T-cell (primary cell): Measurements from ENCODE around the gene DBP. TPM values are rescaled to one million over a fixed set of nuclear protein-coding genes. Genes with fewer than 3 reads are reported as not detected.

Experiments
- ATAC-seq, 4 experiments: fragments of 200-7000 bp in 3 of 4; fragments of 150-1000 bp in 1 of 4; cut with Tn5 transposase; replicated peaks in 1 of 4; 1 replicate in 3 of 4; 2 replicates in 1 of 4; pipeline ENCODE4 v1.10.0; 2021; ENCODE audit warnings: moderate library complexity in 3 of 4, mild to moderate bottlenecking in 2 of 4, moderate number of reproducible peaks in 1 of 4
- CTCF ChIA-PET, 2 donors: fragments of 300-600 bp; sonication (Branson Sonifier 250); formaldehyde crosslinking; loops; one replicate each; lab custom pipeline; 2022; ENCODE audit warnings: antibody characterized with exemption in 2 of 2; lab: Charles Lee
- POLR2A ChIA-PET, 2 donors: fragments of 300-600 bp; sonication (Branson Sonifier 250); formaldehyde crosslinking; loops; one replicate each; lab custom pipeline; 2022; ENCODE audit warnings: antibody characterized with exemption in 2 of 2; lab: Charles Lee
- DNase-seq, 35 experiments: peaks; one replicate each; pipeline versions ENCODE4 v3.0.0 to v3.0.0-alpha.2; 2013 to 2023
- H3K27ac ChIP-seq: one replicate; pipeline ENCODE4 v1.5.1; 2013; ENCODE audit warnings: low read length
- H3K27me3 ChIP-seq, 2 experiments: replicated peaks in 1 of 2; 1 replicate in 1 of 2; 2 replicates in 1 of 2; pipeline versions ENCODE4 v1.6.1 to v1.7.0; 2013; ENCODE audit warnings: low read length in 1 of 2, mixed read lengths in 1 of 2; ENCODE audit not compliant: control insufficient read depth in 2 of 2, insufficient read depth in 2 of 2; ENCODE audit errors: extremely low read depth in 1 of 2
- H3K36me3 ChIP-seq, 2 donors: 1 replicate in 1 of 2; 2 replicates in 1 of 2; pipeline versions ENCODE4 v1.6.1 to v1.7.0; 2013; ENCODE audit warnings: low read length in 1 of 2; ENCODE audit not compliant: control insufficient read depth in 2 of 2, insufficient read depth in 1 of 2; ENCODE audit errors: extremely low read depth in 1 of 2
- H3K4me1 ChIP-seq, 2 experiments: 1 replicate in 1 of 2; 2 replicates in 1 of 2; pipeline versions ENCODE4 v1.6.1 to v1.7.0; 2013; ENCODE audit warnings: low read length in 2 of 2, mixed read lengths in 1 of 2; ENCODE audit not compliant: insufficient read depth in 2 of 2, control insufficient read depth in 1 of 2; ENCODE audit errors: extremely low read depth in 1 of 2
- H3K4me3 ChIP-seq, 2 donors: 1 replicate in 1 of 2; 2 replicates in 1 of 2; pipeline versions ENCODE4 v1.5.1 to v1.7.0; 2013; ENCODE audit warnings: mild to moderate bottlenecking in 2 of 2, low read length in 1 of 2, moderate library complexity in 1 of 2; ENCODE audit not compliant: control insufficient read depth in 1 of 2; ENCODE audit errors: extremely low read depth in 1 of 2
- H3K9me3 ChIP-seq: 2 replicates; pipeline ENCODE4 v1.7.0; 2013
- H3K27ac Mint-ChIP-seq, 2 donors: one replicate each; pipeline ENCODE4 v1.8.0; 2020 to 2021; ENCODE audit warnings: mild to moderate bottlenecking in 2 of 2, mixed read lengths in 2 of 2
- H3K27me3 Mint-ChIP-seq, 2 donors: one replicate each; pipeline ENCODE4 v1.8.0; 2021 to 2022; ENCODE audit warnings: mixed read lengths in 2 of 2
- H3K36me3 Mint-ChIP-seq: one replicate; pipeline ENCODE4 v1.8.0; 2021; ENCODE audit warnings: mixed read lengths
- H3K4me1 Mint-ChIP-seq, 3 donors: one replicate each; pipeline ENCODE4 v1.8.0; 2020 to 2022; ENCODE audit warnings: mixed read lengths in 3 of 3, mild to moderate bottlenecking in 1 of 3
- H3K4me3 Mint-ChIP-seq, 3 donors: one replicate each; pipeline ENCODE4 v1.8.0; 2020 to 2022; ENCODE audit warnings: mild to moderate bottlenecking in 3 of 3, mixed read lengths in 3 of 3, moderate library complexity in 3 of 3
- H3K9me3 Mint-ChIP-seq, 3 donors: one replicate each; pipeline ENCODE4 v1.8.0; 2020 to 2022; ENCODE audit warnings: mixed read lengths in 3 of 3
- WGBS: methylation state at CpG from one replicate; pipeline ENCODE4 v1.1.5; 2013; ENCODE audit warnings: missing lambda C conversion rate; ENCODE audit not compliant: insufficient coverage; 5-methylcytosine and 5-hydroxymethylcytosine counted together
- total RNA-seq, 35 experiments: library from RNA in 6 of 35; stranded (reverse) in 6 of 35; fragments of 120-200 nt in 1 of 35; gene quantifications; one replicate each; pipeline versions ENCODE4 v1.2.1 to v1.2.4 and lab custom pipeline; 2013 to 2026

DBP gene
- total RNA-seq, 5 donors from 2014 or later (not counting 1 experiment from before 2014, with no cell fraction given): 24.5 to 57.2 (median 56.0) TPM

DNA sequence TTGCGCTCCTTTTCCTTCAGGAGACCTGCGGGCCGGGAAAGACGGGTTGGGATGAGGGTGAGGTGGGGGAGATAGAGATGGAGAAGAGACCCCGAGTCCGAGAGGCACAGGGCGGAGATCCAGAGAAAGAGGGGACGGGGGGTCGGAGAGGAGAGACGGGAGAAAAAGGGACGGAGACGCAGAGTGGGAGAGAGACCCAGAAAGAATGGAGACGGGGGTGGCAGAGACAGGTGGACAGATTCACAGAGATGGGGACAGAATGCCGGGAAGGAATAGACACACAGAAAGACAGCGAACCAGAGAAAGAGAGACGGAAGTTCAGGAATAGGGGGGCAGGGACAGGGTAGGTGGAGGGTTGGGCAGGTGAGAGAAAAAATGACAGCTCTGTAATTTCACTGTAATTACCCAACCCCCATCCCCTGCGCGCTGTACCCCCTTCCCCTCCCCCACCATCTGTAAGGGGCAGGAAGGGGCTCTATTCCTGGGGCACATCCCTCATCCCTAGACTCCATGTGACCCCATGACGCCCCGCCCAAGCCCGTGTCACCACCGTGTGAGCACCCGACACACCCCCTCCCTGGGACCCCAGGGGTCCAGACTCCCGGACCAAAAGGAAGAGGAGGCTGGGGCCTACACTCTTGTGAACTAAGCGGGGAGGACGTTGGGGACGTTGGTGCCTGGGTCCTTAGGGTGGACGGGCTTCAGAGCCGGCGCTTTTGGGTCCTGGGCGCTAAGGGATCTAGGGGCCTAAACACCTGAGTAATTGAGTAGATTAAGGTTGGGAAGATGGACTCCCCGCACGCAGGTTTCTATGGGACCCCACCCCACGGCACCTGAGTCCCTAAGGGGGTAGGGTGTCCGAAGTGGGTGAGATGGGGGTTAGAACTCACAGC, 967 bp downstream of the DBP start:
- Histone ChIP-seq H3K9me3 (no peaks in the 10 kb centered on the region), H3K4me1 (peaks cover 18 to 62% of the 10 kb centered on the region in 2 experiments), H3K4me3 (peak overlapping the region; percentile 67 to 97), H3K36me3 (peaks cover 2 to 22% of the 10 kb centered on the region in 2 donors), H3K27me3 (peaks cover 0 to 4% of the 10 kb centered on the region in 2 experiments), H3K27ac (peak overlapping the region; percentile 95)
- WGBS: 3% methylated on average over 18 of the region's 35 CpGs
- ChIA-PET POLR2A (no interaction called here), CTCF (no interaction called here)
- Mint-ChIP-seq H3K27ac (peak overlapping the region; percentile 95 to 99), H3K4me1 (peaks cover 51 to 59% (median 52%) of the 10 kb centered on the region in 3 donors), H3K27me3 (no peaks in the 10 kb centered on the region), H3K9me3 (no peaks in the 10 kb centered on the region), H3K4me3 (peak overlapping the region; percentile 97 to 99 (median 99)), H3K36me3 (peaks cover 6% of the 10 kb centered on the region)
- ATAC-seq: no peak
- peak in 5 of 35 experiments; percentile 26 to 45 (median 31) for DNase-seq

- ATAC-seq: peak; percentile 6 to 24 (median 8)
- Mint-ChIP-seq H3K36me3 (peaks cover 6% of the 10 kb centered on the region), H3K4me1 (peaks cover 54 to 61% (median 56%) of the 10 kb centered on the region in 3 donors), H3K4me3 (peak overlapping the region; percentile 97 to 99 (median 99)), H3K27ac (peak overlapping the region; percentile 93 to 95), H3K9me3 (no peaks in the 10 kb centered on the region), H3K27me3 (no peaks in the 10 kb centered on the region)
- POLR2A ChIA-PET: no interaction called here
- 1% methylated on average over 57 of the region's 67 CpGs for WGBS
- H3K27me3 ChIP-seq: peaks cover 0 to 4% of the 10 kb centered on the region in 2 experiments
- CTCF ChIA-PET: no interaction called here
- peak in 34 of 35 experiments; percentile 32 to 83 (median 62) for DNase-seq
- no peaks in the 10 kb centered on the region for H3K9me3 ChIP-seq
- peaks cover 10 to 30% of the 10 kb centered on the region in 2 donors for H3K36me3 ChIP-seq
- H3K4me1 ChIP-seq: peaks cover 21 to 70% of the 10 kb centered on the region in 2 experiments
- peak overlapping the region; percentile 67 to 97 for H3K4me3 ChIP-seq
- H3K27ac ChIP-seq: peak overlapping the region; percentile 95
These were observed 1.8 kb downstream of the DBP start for GRCh38 chr19:48635263-48635965.

DNA sequence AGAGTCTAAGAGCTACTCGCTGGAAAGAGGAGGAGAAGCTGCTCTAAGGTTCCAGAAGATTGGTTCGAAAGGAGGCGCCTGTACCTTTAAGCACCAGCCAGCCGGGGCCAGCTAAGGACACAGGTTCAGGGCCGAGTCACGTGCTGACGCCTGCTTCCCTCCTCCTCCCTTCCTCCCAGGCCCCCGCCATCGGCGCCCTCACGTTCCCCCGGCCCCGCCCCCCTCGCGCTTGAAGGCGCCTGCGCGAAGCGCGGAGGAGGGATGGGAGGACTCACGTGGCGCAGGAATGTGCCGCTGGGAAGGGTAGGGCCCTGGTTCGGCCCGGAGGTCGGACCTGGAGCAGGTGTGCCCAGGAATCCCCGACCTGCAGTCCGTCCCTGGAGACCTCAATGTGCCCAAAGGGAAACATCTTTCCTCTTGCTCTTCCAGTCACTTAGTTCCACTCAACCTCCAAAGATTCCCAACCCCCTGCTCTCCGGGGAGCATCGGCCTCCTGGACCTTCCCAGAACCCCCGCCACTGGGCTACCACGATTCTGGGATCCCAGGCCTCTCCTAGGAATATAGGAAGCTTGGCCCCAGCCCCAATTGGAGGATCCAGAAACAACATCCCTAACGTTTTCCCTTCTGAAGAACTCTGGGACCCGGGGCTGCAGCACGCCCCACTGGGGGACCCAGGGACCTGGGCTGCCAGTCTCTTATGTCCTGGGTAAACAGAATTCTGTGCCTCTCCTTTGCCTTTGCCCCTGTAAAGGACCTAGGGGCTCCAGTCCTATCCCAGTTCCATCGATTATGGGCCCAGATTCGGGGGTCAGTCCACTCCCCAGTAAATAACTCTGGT, 2.5 kb downstream of the DBP start:
- Histone ChIP-seq H3K27me3 (peaks cover 0 to 4% of the 10 kb centered on the region in 2 experiments), H3K4me1 (peaks cover 21 to 73% of the 10 kb centered on the region in 2 experiments), H3K4me3 (peak overlapping the region; percentile 57 to 65), H3K9me3 (no peaks in the 10 kb centered on the region), H3K36me3 (peaks cover 15 to 38% of the 10 kb centered on the region in 2 donors), H3K27ac (peak overlapping the region; percentile 85)
- DNase-seq (peak; percentile 79 to 94 (median 86)), ATAC-seq (peak; percentile 18 to 21 (median 20))
- Mint-ChIP-seq H3K4me3 (peak overlapping the region; percentile 78 to 99 (median 80)), H3K9me3 (no peaks in the 10 kb centered on the region), H3K27ac (peak overlapping the region; percentile 93 to 95), H3K36me3 (peaks cover 12% of the 10 kb centered on the region), H3K27me3 (no peaks in the 10 kb centered on the region), H3K4me1 (peaks cover 54 to 58% (median 54%) of the 10 kb centered on the region in 3 donors)
- CTCF ChIA-PET: interaction anchor here in 1 of 2 donors (0.6 to 1.1 kb wide), 2 partner anchors 15 to 26 kb away, joined by 3 read pairs; partner anchors contain the start of gene SPHK2
- WGBS: 13% methylated on average over 17 of the region's 37 CpGs
- POLR2A ChIA-PET: interaction anchor here in 1 of 2 donors (0.5 to 0.6 kb wide), 2 partner anchors 311 to 358 kb away, joined by 3 read pairs; partner anchors contain the start of gene GYS1

- Mint-ChIP-seq H3K36me3 (peaks cover 13% of the 10 kb centered on the region), H3K4me1 (peaks cover 50 to 53% (median 51%) of the 10 kb centered on the region in 3 donors), H3K9me3 (no peaks in the 10 kb centered on the region), H3K4me3 (peak overlapping the region; percentile 78 to 99 (median 80)), H3K27ac (peak overlapping the region; percentile 93 to 95), H3K27me3 (no peaks in the 10 kb centered on the region)
- 64% methylated on average over 6 of the region's 7 CpGs for WGBS
- H3K4me3 ChIP-seq: peak overlapping the region; percentile 45 to 57
- peaks cover 0 to 2% of the 10 kb centered on the region in 2 experiments for H3K27me3 ChIP-seq
- peaks cover 21 to 45% of the 10 kb centered on the region in 2 donors for H3K36me3 ChIP-seq
- peak overlapping the region; percentile 85 for H3K27ac ChIP-seq
- DNase-seq (no peak), ATAC-seq (no peak)
- POLR2A ChIA-PET: interaction anchor here in 1 of 2 donors (0.6 kb wide), 1 partner anchor 359 kb away, joined by 3 read pairs; the partner anchor contains the start of gene GYS1
- H3K9me3 ChIP-seq: no peaks in the 10 kb centered on the region
- peaks cover 21 to 67% of the 10 kb centered on the region in 2 experiments for H3K4me1 ChIP-seq
- CTCF ChIA-PET: interaction anchor here in 1 of 2 donors (1.1 kb wide), 1 partner anchor 25 kb away, joined by 3 read pairs; no protein-coding TSS in a partner anchor
These were observed 3.2 kb downstream of the DBP start for GRCh38 chr19:48634036-48634342.

DNA sequence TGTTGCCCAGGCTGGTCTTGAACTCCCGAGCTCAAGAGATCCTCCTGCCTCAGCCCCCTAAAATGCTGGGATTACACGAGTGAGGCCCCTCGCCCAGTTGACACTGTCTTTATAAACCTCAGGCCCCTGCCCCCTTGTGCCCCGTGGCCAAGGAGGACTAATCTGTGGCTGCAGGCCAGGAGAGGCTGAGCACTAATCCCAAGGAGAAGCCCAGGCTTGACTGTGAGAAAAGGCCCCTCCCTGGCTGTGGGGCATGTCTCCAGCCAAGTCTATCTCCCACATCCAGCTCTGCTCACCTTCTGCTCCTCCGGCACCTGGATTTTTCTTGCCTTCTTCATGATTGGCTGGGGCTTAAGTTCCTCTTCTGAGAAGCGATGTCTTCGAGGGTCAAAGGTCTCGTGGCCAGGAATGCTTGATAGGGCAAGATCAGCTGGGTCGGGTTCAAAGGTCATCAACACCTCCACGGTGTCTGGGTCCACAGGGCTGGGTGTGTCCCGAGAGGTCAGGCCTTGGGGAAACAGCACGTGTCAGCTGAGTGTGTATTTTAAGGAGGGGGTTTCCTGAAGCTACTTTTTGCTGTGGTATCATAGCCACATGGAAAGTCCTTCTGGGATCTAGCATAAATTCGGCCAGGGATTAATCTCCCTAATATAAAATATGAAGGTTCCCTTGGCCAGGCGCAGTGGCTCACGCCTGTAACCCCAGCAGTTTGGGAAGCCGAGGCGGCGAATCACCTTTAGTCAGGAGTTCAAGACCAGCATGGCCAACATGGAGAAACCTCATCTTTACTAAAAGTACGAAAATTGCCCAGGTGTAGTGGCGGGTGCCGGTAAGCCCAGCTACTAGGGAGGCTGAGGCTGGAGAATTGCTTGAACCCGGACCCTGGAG, 3.8 kb downstream of the DBP start:
- DNase-seq (no peak), ATAC-seq (no peak)
- WGBS: 85% methylated on average over 8 of the region's 22 CpGs
- Mint-ChIP-seq H3K27me3 (no peaks in the 10 kb centered on the region), H3K4me3 (peak overlapping the region in 2 of 3 donors; percentile 80 to 99), H3K9me3 (no peaks in the 10 kb centered on the region), H3K27ac (peak overlapping the region; percentile 93 to 95), H3K4me1 (peaks cover 44 to 51% (median 45%) of the 10 kb centered on the region in 3 donors), H3K36me3 (peaks cover 13% of the 10 kb centered on the region)
- Histone ChIP-seq H3K36me3 (peaks cover 26 to 45% of the 10 kb centered on the region in 2 donors), H3K27me3 (no peaks in the 10 kb centered on the region), H3K4me1 (peaks cover 19 to 61% of the 10 kb centered on the region in 2 experiments), H3K4me3 (peak overlapping the region; percentile 45 to 57), H3K27ac (peak overlapping the region; percentile 85), H3K9me3 (no peaks in the 10 kb centered on the region)
- POLR2A ChIA-PET: interaction anchor here (0.5 to 0.6 kb wide), 3 partner anchors 17 to 360 kb away, joined by 3 to 7 read pairs (median 3); partner anchors contain the start of genes FGF21 (in 1 of the 2) and GYS1 (in 1 of the 2)
- CTCF ChIA-PET: interaction anchor here in 1 of 2 donors (0.6 to 1.1 kb wide), 3 partner anchors 8 to 29 kb away, joined by 3 to 5 read pairs (median 5); no protein-coding TSS in a partner anchor
